IMR-90 (cell line): ENCODE data around the gene USP6NL.

Experiments
- BHLHE40 ChIP-seq: fragments of 150-350 bp; IDR thresholded peaks from 2 replicates; pipeline ENCODE4 v1.6.1; 2016; ENCODE audit warnings: mild to moderate bottlenecking, low read depth, low read length
- MXI1 ChIP-seq: IDR thresholded peaks from 2 replicates; pipeline ENCODE4 v1.6.1; 2012; ENCODE audit warnings: low read depth, mild to moderate bottlenecking, low read length, moderate library complexity, borderline replicate concordance
- NFE2L2 ChIP-seq: fragments of 150-350 bp; IDR thresholded peaks from 2 replicates; pipeline ENCODE4 v1.6.1; 2016; ENCODE audit warnings: low read depth, mild to moderate bottlenecking, low read length
- POLR2A ChIP-seq: IDR thresholded peaks from 2 replicates; pipeline ENCODE4 v1.6.1; 2012; ENCODE audit warnings: mild to moderate bottlenecking, low read depth, low read length
- SMC3 ChIP-seq: fragments of 150-350 bp; IDR thresholded peaks from 2 replicates; pipeline ENCODE4 v1.6.1; 2016; ENCODE audit warnings: low read depth, mild to moderate bottlenecking, antibody characterized with exemption, low read length, moderate library complexity
- TF ChIP-seq, protein P1 (sequence below): conservative IDR thresholded peaks from 2 replicates; pipeline ENCODE4 v1.5.1; 2012; ENCODE audit warnings: mild to moderate bottlenecking, low read depth, low read length, improper control_type of control experiment
- TF ChIP-seq, protein P2 (sequence below): fragments of 150-350 bp; IDR thresholded peaks from 2 replicates; pipeline ENCODE4 v1.6.1; 2016; ENCODE audit warnings: low read depth, mild to moderate bottlenecking, low read length, moderate library complexity, borderline replicate concordance
- TF ChIP-seq, protein P3 (sequence below): fragments of 150-350 bp; IDR thresholded peaks from 2 replicates; pipeline ENCODE4 v1.6.1; 2017; ENCODE audit warnings: mild to moderate bottlenecking, antibody characterized with exemption, low read length, low read depth

DNA sequence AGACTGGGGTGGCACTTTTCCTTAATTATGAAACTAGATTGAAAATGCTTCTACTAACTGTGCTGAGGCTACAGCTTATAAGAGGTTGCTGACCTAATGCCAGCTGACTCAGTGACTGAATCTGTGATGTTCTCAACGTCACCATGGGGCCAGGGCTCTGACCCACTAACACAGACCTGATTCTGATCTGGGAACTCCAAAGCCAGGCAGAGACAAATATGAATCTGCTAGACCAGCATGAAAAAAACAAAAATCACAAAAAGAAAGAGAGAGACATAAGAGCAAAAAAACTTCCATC is 16.1 kb downstream of the USP6NL start:
- TF ChIP-seq, protein P1, sequence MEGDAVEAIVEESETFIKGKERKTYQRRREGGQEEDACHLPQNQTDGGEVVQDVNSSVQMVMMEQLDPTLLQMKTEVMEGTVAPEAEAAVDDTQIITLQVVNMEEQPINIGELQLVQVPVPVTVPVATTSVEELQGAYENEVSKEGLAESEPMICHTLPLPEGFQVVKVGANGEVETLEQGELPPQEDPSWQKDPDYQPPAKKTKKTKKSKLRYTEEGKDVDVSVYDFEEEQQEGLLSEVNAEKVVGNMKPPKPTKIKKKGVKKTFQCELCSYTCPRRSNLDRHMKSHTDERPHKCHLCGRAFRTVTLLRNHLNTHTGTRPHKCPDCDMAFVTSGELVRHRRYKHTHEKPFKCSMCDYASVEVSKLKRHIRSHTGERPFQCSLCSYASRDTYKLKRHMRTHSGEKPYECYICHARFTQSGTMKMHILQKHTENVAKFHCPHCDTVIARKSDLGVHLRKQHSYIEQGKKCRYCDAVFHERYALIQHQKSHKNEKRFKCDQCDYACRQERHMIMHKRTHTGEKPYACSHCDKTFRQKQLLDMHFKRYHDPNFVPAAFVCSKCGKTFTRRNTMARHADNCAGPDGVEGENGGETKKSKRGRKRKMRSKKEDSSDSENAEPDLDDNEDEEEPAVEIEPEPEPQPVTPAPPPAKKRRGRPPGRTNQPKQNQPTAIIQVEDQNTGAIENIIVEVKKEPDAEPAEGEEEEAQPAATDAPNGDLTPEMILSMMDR: no peak
- TF ChIP-seq BHLHE40 (no peak), POLR2A (no peak), MXI1 (no peak), SMC3 (no peak), NFE2L2 (no peak)
- TF ChIP-seq, protein P2, sequence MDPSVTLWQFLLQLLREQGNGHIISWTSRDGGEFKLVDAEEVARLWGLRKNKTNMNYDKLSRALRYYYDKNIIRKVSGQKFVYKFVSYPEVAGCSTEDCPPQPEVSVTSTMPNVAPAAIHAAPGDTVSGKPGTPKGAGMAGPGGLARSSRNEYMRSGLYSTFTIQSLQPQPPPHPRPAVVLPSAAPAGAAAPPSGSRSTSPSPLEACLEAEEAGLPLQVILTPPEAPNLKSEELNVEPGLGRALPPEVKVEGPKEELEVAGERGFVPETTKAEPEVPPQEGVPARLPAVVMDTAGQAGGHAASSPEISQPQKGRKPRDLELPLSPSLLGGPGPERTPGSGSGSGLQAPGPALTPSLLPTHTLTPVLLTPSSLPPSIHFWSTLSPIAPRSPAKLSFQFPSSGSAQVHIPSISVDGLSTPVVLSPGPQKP: no peak
- TF ChIP-seq, protein P3, sequence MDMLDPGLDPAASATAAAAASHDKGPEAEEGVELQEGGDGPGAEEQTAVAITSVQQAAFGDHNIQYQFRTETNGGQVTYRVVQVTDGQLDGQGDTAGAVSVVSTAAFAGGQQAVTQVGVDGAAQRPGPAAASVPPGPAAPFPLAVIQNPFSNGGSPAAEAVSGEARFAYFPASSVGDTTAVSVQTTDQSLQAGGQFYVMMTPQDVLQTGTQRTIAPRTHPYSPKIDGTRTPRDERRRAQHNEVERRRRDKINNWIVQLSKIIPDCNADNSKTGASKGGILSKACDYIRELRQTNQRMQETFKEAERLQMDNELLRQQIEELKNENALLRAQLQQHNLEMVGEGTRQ: no peak
